Measurements from ENCODE around the gene CYB561.

CYB561 gene

DNA sequence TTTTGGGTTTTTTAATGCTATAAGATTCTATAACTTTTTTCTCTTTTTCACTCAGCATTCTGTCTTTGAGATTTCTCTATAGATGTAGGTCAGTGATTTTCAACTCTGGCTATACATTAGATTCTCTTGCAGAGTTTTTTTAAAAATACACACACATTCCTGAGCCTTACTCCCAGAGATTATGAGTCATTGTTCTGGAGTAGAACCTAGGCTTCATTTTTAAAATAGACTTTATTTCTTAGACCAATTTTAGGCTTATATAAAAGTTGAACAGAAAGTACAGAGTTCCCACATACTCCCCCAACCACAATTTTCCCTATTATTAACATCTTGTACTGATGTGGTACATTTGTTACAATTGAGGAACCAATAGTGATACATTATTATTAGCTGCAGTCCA is 63.3 kb downstream of the CYB561 start:
- H3K4me3 ChIP-seq (ENCODE audit: low read depth, low read length) = no peak overlapping the region
- peaks cover 15% of the 10 kb centered on the region for H3K36me3 ChIP-seq (ENCODE audit: insufficient read depth, low read length)
- H2AFZ ChIP-seq (ENCODE audit: low read length, unreplicated experiment) = no peak overlapping the region
- no peaks in the 10 kb centered on the region for H3K27me3 ChIP-seq (ENCODE audit: insufficient read depth, low read length)
- H3K27ac ChIP-seq (ENCODE audit: low read depth, low read length) = no peak overlapping the region
- no peaks in the 10 kb centered on the region for H3K79me2 ChIP-seq (ENCODE audit: control insufficient read depth, insufficient read depth, low read length, unreplicated experiment)
- peaks cover 17% of the 10 kb centered on the region for H3K4me1 ChIP-seq (ENCODE audit: control insufficient read depth, insufficient read depth, low read length, unreplicated experiment)
